ENCODE measurements around the gene DUSP12. TPM values are rescaled to one million over a fixed set of nuclear protein-coding genes. Genes with fewer than 3 reads are reported as not detected.

Gene DUSP12
- polyA plus RNA-seq, 2 of the 4 experiments (the other 2 are of a cell fraction), result 47.3 to 96.3 TPM

- no peak for FAIRE-seq
- H3K4me2 ChIP-seq, result no peak overlapping the region
- ChIA-PET POLR2A (no interaction called here), CTCF (interaction anchor here (1.2 to 3.3 kb wide), 3 partner anchors 8 to 253 kb away, joined by 3 to 19 read pairs (median 8); partner anchors contain the start of gene OLFML2B)
- H3K27ac ChIP-seq, result no peak overlapping the region
- H3K9me3 ChIP-seq, result no peaks in the 10 kb centered on the region
- no peak for DNase-seq (ENCODE audit: low read depth in 1 of 2, low spot score in 1 of 2)
- 100% methylated on average over 1 of the region's 1 CpG for WGBS (ENCODE audit: missing lambda C conversion rate)
- H3K4me1 ChIP-seq, result peaks cover 4% of the 10 kb centered on the region; the same call in 1 of the 3 replicates
- no peak overlapping the region for H3K4me3 ChIP-seq
- TF ChIP-seq CBX2 (IDR thresholded peaks at IDR 0.05; ENCODE audit: borderline replicate concordance, low read depth), result no peak
- no peak for TF ChIP-seq EHF (CRISPR knock-in tag; IDR thresholded peaks at IDR 0.05)
- no peak for TF ChIP-seq CEBPB (IDR thresholded peaks at IDR 0.05)
- TF ChIP-seq CBX8 (IDR thresholded peaks at IDR 0.05), result no peak
- TF ChIP-seq ESRRA (IDR thresholded peaks at IDR 0.05; ENCODE audit: borderline replicate concordance, low read length), result no peak
- TF ChIP-seq USF2 (IDR thresholded peaks at IDR 0.05), result no peak
- TF ChIP-seq MAZ (IDR thresholded peaks at IDR 0.05; ENCODE audit: borderline replicate concordance, low read depth, low read length), result no peak
- no peak for TF ChIP-seq BHLHE40 (IDR thresholded peaks at IDR 0.05; ENCODE audit: low read depth, low read length)
- no peak for ATAC-seq
Observed at GRCh38 chr1:161784968-161785367, 35.4 kb downstream of the DUSP12 start.

- FAIRE-seq, result no peak
- no peak overlapping the region for H3K27ac ChIP-seq
- no peaks in the 10 kb centered on the region for H3K4me1 ChIP-seq
- DNase-seq (ENCODE audit: low read depth in 1 of 2, low spot score in 1 of 2), result no peak
- ATAC-seq, result no peak; a peak in 2 of 6 replicates
- ChIA-PET POLR2A (no interaction called here), CTCF (no interaction called here)
- TF ChIP-seq, protein P1, sequence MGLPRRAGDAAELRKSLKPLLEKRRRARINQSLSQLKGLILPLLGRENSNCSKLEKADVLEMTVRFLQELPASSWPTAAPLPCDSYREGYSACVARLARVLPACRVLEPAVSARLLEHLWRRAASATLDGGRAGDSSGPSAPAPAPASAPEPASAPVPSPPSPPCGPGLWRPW (IDR thresholded peaks at IDR 0.05), result no peak
- TF ChIP-seq CHD2 (IDR thresholded peaks at IDR 0.05; ENCODE audit: low read length, partially characterized antibody) (no peak), RAD21 (conservative IDR thresholded peaks at IDR 0.05 in 1 of 2, IDR thresholded peaks at IDR 0.05 in 1 of 2) (peak in 1 of 2 experiments; percentile 13; a peak in 1 of 5 replicates)
- no peak overlapping the region for H3K4me2 ChIP-seq
- no peaks in the 10 kb centered on the region for H3K9me3 ChIP-seq
- WGBS (ENCODE audit: missing lambda C conversion rate), result 74% methylated on average over 4 of the region's 4 CpGs
- H3K4me3 ChIP-seq, result no peak overlapping the region
Observed at GRCh38 chr1:161787355-161787754, 37.8 kb downstream of the DUSP12 start.

DNA sequence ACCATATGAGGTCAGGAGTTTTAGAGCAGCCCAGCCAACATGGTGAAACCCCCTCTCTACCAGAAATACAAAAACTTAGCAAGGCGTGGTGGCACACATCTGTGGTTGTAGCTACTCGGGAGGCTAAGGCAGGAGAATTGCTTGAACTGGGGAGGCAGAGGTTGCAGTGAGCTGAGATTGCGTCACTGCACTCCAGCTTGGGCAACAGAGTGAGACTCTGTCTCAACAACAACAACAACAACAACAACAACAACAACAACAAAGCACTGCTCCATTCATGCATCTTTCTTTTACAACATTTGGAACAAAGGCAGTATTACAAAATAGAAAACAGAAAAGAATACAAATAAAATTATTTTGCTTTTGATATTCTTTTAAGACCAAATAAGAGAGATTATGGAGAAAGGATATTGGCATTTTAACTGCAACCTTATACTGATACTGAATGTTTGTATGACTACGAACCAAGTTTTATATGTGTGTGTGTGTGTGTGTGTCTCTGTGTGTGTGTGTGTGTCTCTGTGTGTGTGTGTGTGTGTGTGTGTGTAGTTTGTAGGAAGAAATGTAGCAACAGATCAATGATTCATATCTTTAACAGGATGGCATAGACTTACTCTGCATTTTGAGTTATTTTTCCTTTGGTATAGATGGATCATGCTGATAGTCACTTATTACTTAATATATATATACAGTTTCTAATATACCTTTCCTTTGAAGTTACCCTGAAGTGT, 41.2 kb downstream of the DUSP12 start:
- no peak overlapping the region for H3K27ac ChIP-seq
- WGBS (ENCODE audit: missing lambda C conversion rate), result 87% methylated on average over 4 of the region's 4 CpGs
- ChIA-PET CTCF (interaction anchor here (1.9 to 11.2 kb wide), 3 partner anchors 234 to 258 kb away, joined by 7 to 262 read pairs (median 45); partner anchors contain the start of gene OLFML2B), POLR2A (no interaction called here)
- ATAC-seq (no peak), DNase-seq (ENCODE audit: low read depth in 1 of 2, low spot score in 1 of 2) (no peak), FAIRE-seq (no peak)
- no peak overlapping the region for H3K4me3 ChIP-seq
- peaks cover 4% of the 10 kb centered on the region; the same call in 1 of the 3 replicates for H3K4me1 ChIP-seq
- H3K9me3 ChIP-seq, result no peaks in the 10 kb centered on the region
- TF ChIP-seq HOXA7 (CRISPR knock-in tag; IDR thresholded peaks at IDR 0.05) (no peak), TP53 (CRISPR knock-in tag; IDR thresholded peaks at IDR 0.05) (no peak), NFE2L2 (conservative IDR thresholded peaks at IDR 0.05; ENCODE audit: low read length) (no peak), ZC3H11A (IDR thresholded peaks at IDR 0.05) (no peak), CEBPB (IDR thresholded peaks at IDR 0.05) (no peak; a peak in 1 of 4 replicates), HOXB13 (CRISPR knock-in tag; IDR thresholded peaks at IDR 0.05; ENCODE audit: low read depth) (no peak), CTCF (IDR thresholded peaks at IDR 0.05) (no peak), ESRRA (IDR thresholded peaks at IDR 0.05; ENCODE audit: borderline replicate concordance, low read length) (no peak), MAZ (IDR thresholded peaks at IDR 0.05; ENCODE audit: borderline replicate concordance, low read depth, low read length) (no peak), MAFK (IDR thresholded peaks at IDR 0.05; ENCODE audit: partially characterized antibody) (no peak), FOXS1 (CRISPR knock-in tag; IDR thresholded peaks at IDR 0.05) (no peak), RFX5 (IDR thresholded peaks at IDR 0.05) (no peak), MAX (IDR thresholded peaks at IDR 0.05) (no peak), KDM5A (IDR thresholded peaks at IDR 0.05) (no peak), FOSL2 (IDR thresholded peaks at IDR 0.05) (no peak), FOSL2 (CRISPR knock-in tag; IDR thresholded peaks at IDR 0.05) (no peak), REST (IDR thresholded peaks at IDR 0.05) (no peak)
- TF ChIP-seq, protein P1 (IDR thresholded peaks at IDR 0.05), result no peak
- TF ChIP-seq, protein P2, sequence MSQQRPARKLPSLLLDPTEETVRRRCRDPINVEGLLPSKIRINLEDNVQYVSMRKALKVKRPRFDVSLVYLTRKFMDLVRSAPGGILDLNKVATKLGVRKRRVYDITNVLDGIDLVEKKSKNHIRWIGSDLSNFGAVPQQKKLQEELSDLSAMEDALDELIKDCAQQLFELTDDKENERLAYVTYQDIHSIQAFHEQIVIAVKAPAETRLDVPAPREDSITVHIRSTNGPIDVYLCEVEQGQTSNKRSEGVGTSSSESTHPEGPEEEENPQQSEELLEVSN (IDR thresholded peaks at IDR 0.05; ENCODE audit: borderline replicate concordance, low read depth), result no peak
- no peak overlapping the region for H3K4me2 ChIP-seq
